ENCODE results near the gene ROS1. TPM values are rescaled to one million over a fixed set of nuclear protein-coding genes. Genes with fewer than 3 reads are reported as not detected.

ROS1 gene
- total RNA-seq, 2 experiments from 2014 or later: not detected

GRCh38 chr6:117344444-117345291, 81.1 kb downstream of the ROS1 start:
- intact Hi-C loops (cut with DNase I, micrococcal nuclease): loop anchor here in 1 of 2 experiments (5.0 to 10.0 kb wide), 3 partner anchors 213 to 1770 kb away; partner anchors contain the start of gene NUS1
- TF ChIP-seq, protein P1, sequence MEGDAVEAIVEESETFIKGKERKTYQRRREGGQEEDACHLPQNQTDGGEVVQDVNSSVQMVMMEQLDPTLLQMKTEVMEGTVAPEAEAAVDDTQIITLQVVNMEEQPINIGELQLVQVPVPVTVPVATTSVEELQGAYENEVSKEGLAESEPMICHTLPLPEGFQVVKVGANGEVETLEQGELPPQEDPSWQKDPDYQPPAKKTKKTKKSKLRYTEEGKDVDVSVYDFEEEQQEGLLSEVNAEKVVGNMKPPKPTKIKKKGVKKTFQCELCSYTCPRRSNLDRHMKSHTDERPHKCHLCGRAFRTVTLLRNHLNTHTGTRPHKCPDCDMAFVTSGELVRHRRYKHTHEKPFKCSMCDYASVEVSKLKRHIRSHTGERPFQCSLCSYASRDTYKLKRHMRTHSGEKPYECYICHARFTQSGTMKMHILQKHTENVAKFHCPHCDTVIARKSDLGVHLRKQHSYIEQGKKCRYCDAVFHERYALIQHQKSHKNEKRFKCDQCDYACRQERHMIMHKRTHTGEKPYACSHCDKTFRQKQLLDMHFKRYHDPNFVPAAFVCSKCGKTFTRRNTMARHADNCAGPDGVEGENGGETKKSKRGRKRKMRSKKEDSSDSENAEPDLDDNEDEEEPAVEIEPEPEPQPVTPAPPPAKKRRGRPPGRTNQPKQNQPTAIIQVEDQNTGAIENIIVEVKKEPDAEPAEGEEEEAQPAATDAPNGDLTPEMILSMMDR (IDR thresholded peaks at IDR 0.05): no peak
- Histone ChIP-seq H3K4me3 (ENCODE audit: low read length) (no peak overlapping the region), H3K27me3 (ENCODE audit: control insufficient read depth in 1 of 2, insufficient read depth in 2 of 2, low read length in 2 of 2) (peaks cover 0 to 4% of the 10 kb centered on the region in 2 experiments), H3K9me3 (ENCODE audit: control insufficient read depth in 1 of 2, insufficient read depth in 1 of 2, low read length in 2 of 2) (no peaks in the 10 kb centered on the region), H3K27ac (ENCODE audit: low read depth in 1 of 2, low read length in 2 of 2) (no peak overlapping the region), H3K36me3 (ENCODE audit: insufficient read depth, low read length) (no peaks in the 10 kb centered on the region), H3K4me1 (ENCODE audit: insufficient read depth, low read length) (no peaks in the 10 kb centered on the region)
- H3K27me3 Mint-ChIP-seq: peaks cover 8% of the 10 kb centered on the region
- DNase-seq (no peak), ATAC-seq (ENCODE audit: poor library complexity) (no peak)
- no peaks in the 10 kb centered on the region for H3K9me3 Mint-ChIP-seq
- H3K36me3 Mint-ChIP-seq (ENCODE audit: low read depth): no peaks in the 10 kb centered on the region
- ChIA-PET CTCF (no interaction called here), POLR2A (no interaction called here)
- no peak overlapping the region for H3K27ac Mint-ChIP-seq
- no peak overlapping the region for H3K4me3 Mint-ChIP-seq
- no peaks in the 10 kb centered on the region for H3K4me1 Mint-ChIP-seq (ENCODE audit: low read depth)

- intact Hi-C loops (cut with DNase I, micrococcal nuclease): no loop called here
- no peak overlapping the region for H3K27ac Mint-ChIP-seq
- H3K36me3 Mint-ChIP-seq (ENCODE audit: low read depth): no peaks in the 10 kb centered on the region
- peaks cover 4 to 6% of the 10 kb centered on the region in 2 experiments for H3K27me3 ChIP-seq (ENCODE audit: control insufficient read depth in 1 of 2, insufficient read depth in 2 of 2, low read length in 2 of 2)
- no peak overlapping the region for H3K4me3 Mint-ChIP-seq
- H3K4me3 ChIP-seq (ENCODE audit: low read length): no peak overlapping the region
- CTCF ChIA-PET: no interaction called here
- H3K36me3 ChIP-seq (ENCODE audit: insufficient read depth, low read length): no peaks in the 10 kb centered on the region
- H3K27ac ChIP-seq (ENCODE audit: low read depth in 1 of 2, low read length in 2 of 2): no peak overlapping the region
- no peaks in the 10 kb centered on the region for H3K4me1 ChIP-seq (ENCODE audit: insufficient read depth, low read length)
- no peaks in the 10 kb centered on the region for H3K4me1 Mint-ChIP-seq (ENCODE audit: low read depth)
- ATAC-seq (ENCODE audit: poor library complexity) (no peak), DNase-seq (no peak)
- H3K27me3 Mint-ChIP-seq: peaks cover 19% of the 10 kb centered on the region
- POLR2A ChIA-PET: no interaction called here
- TF ChIP-seq, protein P1 (IDR thresholded peaks at IDR 0.05): no peak
- H3K9me3 ChIP-seq (ENCODE audit: control insufficient read depth in 1 of 2, insufficient read depth in 1 of 2, low read length in 2 of 2): no peaks in the 10 kb centered on the region
- H3K9me3 Mint-ChIP-seq: no peaks in the 10 kb centered on the region
These were observed 87.2 kb downstream of the ROS1 start for GRCh38 chr6:117338567-117338966.

- Mint-ChIP-seq H3K36me3 (ENCODE audit: low read depth) (no peaks in the 10 kb centered on the region), H3K27me3 (peaks cover 30% of the 10 kb centered on the region), H3K27ac (no peak overlapping the region), H3K4me3 (no peak overlapping the region), H3K9me3 (no peaks in the 10 kb centered on the region), H3K4me1 (ENCODE audit: low read depth) (no peaks in the 10 kb centered on the region)
- no peak overlapping the region for H3K27ac ChIP-seq (ENCODE audit: low read depth in 1 of 2, low read length in 2 of 2)
- H3K27me3 ChIP-seq (ENCODE audit: control insufficient read depth in 1 of 2, insufficient read depth in 2 of 2, low read length in 2 of 2): no peaks in the 10 kb centered on the region
- ATAC-seq (ENCODE audit: poor library complexity) (no peak), DNase-seq (no peak)
- TF ChIP-seq, protein P1 (IDR thresholded peaks at IDR 0.05): no peak
- H3K4me3 ChIP-seq (ENCODE audit: low read length): no peak overlapping the region
- ChIA-PET CTCF (no interaction called here), POLR2A (no interaction called here)
- peaks cover 0 to 8% of the 10 kb centered on the region in 2 experiments for H3K9me3 ChIP-seq (ENCODE audit: control insufficient read depth in 1 of 2, insufficient read depth in 1 of 2, low read length in 2 of 2)
- no peaks in the 10 kb centered on the region for H3K36me3 ChIP-seq (ENCODE audit: insufficient read depth, low read length)
- H3K4me1 ChIP-seq (ENCODE audit: insufficient read depth, low read length): no peaks in the 10 kb centered on the region
- intact Hi-C loops (cut with DNase I, micrococcal nuclease): no loop called here
These were observed 95.8 kb downstream of the ROS1 start for GRCh38 chr6:117329926-117330325.
